Neural cell (in vitro differentiated cells): Measurements from ENCODE around the gene EFS. TPM values are rescaled to one million over a fixed set of nuclear protein-coding genes. Genes with fewer than 3 reads are reported as not detected.

Experiments
- H2AFZ ChIP-seq: fragments of 200-600, 300-800 bp; sonication (generic), shearing (Covaris generic); 2 replicates; pipeline ENCODE4 v1.6.0; 2014; ENCODE audit warnings: low read depth, mild to moderate bottlenecking, antibody characterized with exemption, low read length, moderate library complexity
- H3F3A ChIP-seq: fragments of 200-600 bp; shearing (Covaris generic); 2 replicates; pipeline ENCODE4 v1.6.1; 2016; ENCODE audit warnings: mild to moderate bottlenecking, moderate library complexity, mixed read lengths, antibody characterized with exemption, low read length; ENCODE audit not compliant: insufficient read depth, poor library complexity, severe bottlenecking
- H3K27ac ChIP-seq: fragments of 200-600, 300-800 bp; sonication (generic), shearing (Covaris generic); 2 replicates; pipeline ENCODE4 v1.5.1; 2014; ENCODE audit warnings: mild to moderate bottlenecking, low read length, moderate library complexity
- H3K27me3 ChIP-seq: fragments of 300-800, 200-600 bp; sonication (generic), shearing (Covaris generic); 2 replicates; pipeline ENCODE4 v1.6.0; 2014; ENCODE audit warnings: mild to moderate bottlenecking, low read depth, low read length, moderate library complexity; ENCODE audit not compliant: insufficient read depth
- H3K36me3 ChIP-seq: fragments of 300-800, 200-600 bp; sonication (generic), shearing (Covaris generic); 2 replicates; pipeline ENCODE4 v1.5.1; 2014; ENCODE audit warnings: mild to moderate bottlenecking, antibody characterized with exemption, low read length, moderate library complexity; ENCODE audit not compliant: insufficient read depth
- H3K4me2 ChIP-seq: fragments of 300-800, 200-600 bp; sonication (generic), shearing (Covaris generic); 2 replicates; pipeline ENCODE4 v1.6.0; 2014; ENCODE audit warnings: mild to moderate bottlenecking, low read length
- H3K4me3 ChIP-seq: fragments of 300-800, 200-600 bp; sonication (generic), shearing (Covaris generic); 2 replicates; pipeline ENCODE4 v1.5.1; 2014; ENCODE audit warnings: mild to moderate bottlenecking, low read length, moderate library complexity
- H3K79me2 ChIP-seq: fragments of 200-600 bp; shearing (Covaris generic); replicated peaks from 2 replicates; pipeline ENCODE4 v1.6.0; 2014; ENCODE audit warnings: mild to moderate bottlenecking, low read length, moderate library complexity; ENCODE audit not compliant: insufficient read depth
- H3K9ac ChIP-seq: fragments of 300-800, 200-600 bp; sonication (generic), shearing (Covaris generic); 2 replicates; pipeline ENCODE4 v1.6.1; 2016; ENCODE audit warnings: mild to moderate bottlenecking, low read length, mixed read lengths
- H3K9me2 ChIP-seq: fragments of 200-600 bp; shearing (Covaris generic); 2 replicates; pipeline ENCODE4 v1.6.1; 2016; ENCODE audit warnings: mild to moderate bottlenecking, low read length, mixed read lengths; ENCODE audit not compliant: insufficient read depth
- H3K9me3 ChIP-seq: fragments of 200-600, 300-800 bp; sonication (generic), shearing (Covaris generic); 2 replicates; pipeline ENCODE4 v1.6.1; 2016; ENCODE audit warnings: mild to moderate bottlenecking, mixed run types, low read length, moderate library complexity, mixed read lengths
- H4K20me1 ChIP-seq: fragments of 200-600 bp; shearing (Covaris generic); 2 replicates; pipeline ENCODE4 v1.6.1; 2016; ENCODE audit warnings: mild to moderate bottlenecking, mixed run types; ENCODE audit not compliant: insufficient read depth
- EP300 ChIP-seq: fragments of 450-650 bp; conservative IDR thresholded peaks from 2 replicates; pipeline ENCODE4 v1.6.1; 2014; ENCODE audit warnings: antibody characterized with exemption, mild to moderate bottlenecking, moderate library complexity; ENCODE audit not compliant: poor library complexity, severe bottlenecking
- EZH2 ChIP-seq: fragments of 200-600, 300-800 bp; shearing (Covaris generic), sonication (generic); IDR thresholded peaks from 2 replicates; pipeline ENCODE4 v1.6.1; 2014; ENCODE audit warnings: antibody characterized with exemption, low read length, borderline replicate concordance, mild to moderate bottlenecking; ENCODE audit not compliant: insufficient read depth, poor library complexity, severe bottlenecking
- MXI1 ChIP-seq: fragments of 450-650 bp; conservative IDR thresholded peaks from 2 replicates; pipeline ENCODE4 v1.6.1; 2014; ENCODE audit warnings: antibody characterized with exemption, mild to moderate bottlenecking; ENCODE audit not compliant: poor library complexity, severe bottlenecking
- POLR2AphosphoS5 ChIP-seq: IDR thresholded peaks from 2 replicates; pipeline ENCODE4 v1.6.1; 2012
- RAD21 ChIP-seq: fragments of 450-650 bp; conservative IDR thresholded peaks from 2 replicates; pipeline ENCODE4 v1.6.1; 2014; ENCODE audit warnings: antibody characterized with exemption, mild to moderate bottlenecking, moderate library complexity
- SMC3 ChIP-seq: fragments of 450-650 bp; conservative IDR thresholded peaks from 2 replicates; pipeline ENCODE4 v1.6.1; 2014; ENCODE audit warnings: antibody characterized with exemption, mild to moderate bottlenecking, moderate library complexity; ENCODE audit not compliant: poor library complexity
- TAF1 ChIP-seq: IDR thresholded peaks from 2 replicates; pipeline ENCODE4 v1.6.1; 2012; ENCODE audit warnings: low read depth
- polyA plus RNA-seq: library from polyadenylated mRNA; depleted of rRNA; stranded (reverse); fragments of >200 nt; gene quantifications from 2 replicates; pipeline ENCODE4 v1.2.3, GENCODE V29; 2014
- TF ChIP-seq, protein P1 (sequence below): IDR thresholded peaks from 2 replicates; pipeline ENCODE4 v1.6.1; 2012; ENCODE audit warnings: borderline replicate concordance
- TF ChIP-seq, protein P2 (sequence below): fragments of 450-650 bp; IDR thresholded peaks from 2 replicates; pipeline ENCODE4 v1.5.1; 2014; ENCODE audit warnings: antibody characterized with exemption, mild to moderate bottlenecking, moderate library complexity; ENCODE audit not compliant: poor library complexity, severe bottlenecking

The EFS gene
- polyA plus RNA-seq, 1 donor from 2014 or later = 0.48 TPM

GRCh38 chr14:23324993-23325392 lies 40.0 kb downstream of the EFS start:
- Histone ChIP-seq H3K27ac (no peak overlapping the region), H3K79me2 (peaks cover 23% of the 10 kb centered on the region), H3K36me3 (no peaks in the 10 kb centered on the region), H3K4me2 (no peak overlapping the region), H4K20me1 (no peaks in the 10 kb centered on the region), H3K9ac (peak overlapping the region; percentile 10), H3K9me2 (no peaks in the 10 kb centered on the region), H3K27me3 (no peaks in the 10 kb centered on the region), H3F3A (peaks cover 2% of the 10 kb centered on the region), H3K4me3 (no peak overlapping the region), H3K9me3 (no peaks in the 10 kb centered on the region), H2AFZ (no peak overlapping the region)
- TF ChIP-seq POLR2AphosphoS5 (no peak), MXI1 (no peak), EP300 (no peak), SMC3 (no peak), TAF1 (no peak), RAD21 (no peak), EZH2 (no peak)
- TF ChIP-seq, protein P1, sequence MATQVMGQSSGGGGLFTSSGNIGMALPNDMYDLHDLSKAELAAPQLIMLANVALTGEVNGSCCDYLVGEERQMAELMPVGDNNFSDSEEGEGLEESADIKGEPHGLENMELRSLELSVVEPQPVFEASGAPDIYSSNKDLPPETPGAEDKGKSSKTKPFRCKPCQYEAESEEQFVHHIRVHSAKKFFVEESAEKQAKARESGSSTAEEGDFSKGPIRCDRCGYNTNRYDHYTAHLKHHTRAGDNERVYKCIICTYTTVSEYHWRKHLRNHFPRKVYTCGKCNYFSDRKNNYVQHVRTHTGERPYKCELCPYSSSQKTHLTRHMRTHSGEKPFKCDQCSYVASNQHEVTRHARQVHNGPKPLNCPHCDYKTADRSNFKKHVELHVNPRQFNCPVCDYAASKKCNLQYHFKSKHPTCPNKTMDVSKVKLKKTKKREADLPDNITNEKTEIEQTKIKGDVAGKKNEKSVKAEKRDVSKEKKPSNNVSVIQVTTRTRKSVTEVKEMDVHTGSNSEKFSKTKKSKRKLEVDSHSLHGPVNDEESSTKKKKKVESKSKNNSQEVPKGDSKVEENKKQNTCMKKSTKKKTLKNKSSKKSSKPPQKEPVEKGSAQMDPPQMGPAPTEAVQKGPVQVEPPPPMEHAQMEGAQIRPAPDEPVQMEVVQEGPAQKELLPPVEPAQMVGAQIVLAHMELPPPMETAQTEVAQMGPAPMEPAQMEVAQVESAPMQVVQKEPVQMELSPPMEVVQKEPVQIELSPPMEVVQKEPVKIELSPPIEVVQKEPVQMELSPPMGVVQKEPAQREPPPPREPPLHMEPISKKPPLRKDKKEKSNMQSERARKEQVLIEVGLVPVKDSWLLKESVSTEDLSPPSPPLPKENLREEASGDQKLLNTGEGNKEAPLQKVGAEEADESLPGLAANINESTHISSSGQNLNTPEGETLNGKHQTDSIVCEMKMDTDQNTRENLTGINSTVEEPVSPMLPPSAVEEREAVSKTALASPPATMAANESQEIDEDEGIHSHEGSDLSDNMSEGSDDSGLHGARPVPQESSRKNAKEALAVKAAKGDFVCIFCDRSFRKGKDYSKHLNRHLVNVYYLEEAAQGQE = no peak
- TF ChIP-seq, protein P2, sequence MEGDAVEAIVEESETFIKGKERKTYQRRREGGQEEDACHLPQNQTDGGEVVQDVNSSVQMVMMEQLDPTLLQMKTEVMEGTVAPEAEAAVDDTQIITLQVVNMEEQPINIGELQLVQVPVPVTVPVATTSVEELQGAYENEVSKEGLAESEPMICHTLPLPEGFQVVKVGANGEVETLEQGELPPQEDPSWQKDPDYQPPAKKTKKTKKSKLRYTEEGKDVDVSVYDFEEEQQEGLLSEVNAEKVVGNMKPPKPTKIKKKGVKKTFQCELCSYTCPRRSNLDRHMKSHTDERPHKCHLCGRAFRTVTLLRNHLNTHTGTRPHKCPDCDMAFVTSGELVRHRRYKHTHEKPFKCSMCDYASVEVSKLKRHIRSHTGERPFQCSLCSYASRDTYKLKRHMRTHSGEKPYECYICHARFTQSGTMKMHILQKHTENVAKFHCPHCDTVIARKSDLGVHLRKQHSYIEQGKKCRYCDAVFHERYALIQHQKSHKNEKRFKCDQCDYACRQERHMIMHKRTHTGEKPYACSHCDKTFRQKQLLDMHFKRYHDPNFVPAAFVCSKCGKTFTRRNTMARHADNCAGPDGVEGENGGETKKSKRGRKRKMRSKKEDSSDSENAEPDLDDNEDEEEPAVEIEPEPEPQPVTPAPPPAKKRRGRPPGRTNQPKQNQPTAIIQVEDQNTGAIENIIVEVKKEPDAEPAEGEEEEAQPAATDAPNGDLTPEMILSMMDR = no peak

GRCh38 chr14:23324455-23324846 lies 40.5 kb downstream of the EFS start:
- Histone ChIP-seq H3K27ac (no peak overlapping the region), H3K9me2 (no peaks in the 10 kb centered on the region), H3K4me2 (no peak overlapping the region), H3K27me3 (no peaks in the 10 kb centered on the region), H3K9me3 (no peaks in the 10 kb centered on the region), H2AFZ (no peak overlapping the region), H3K4me3 (peak overlapping the region; percentile 76), H3K79me2 (peaks cover 23% of the 10 kb centered on the region), H4K20me1 (no peaks in the 10 kb centered on the region), H3K9ac (peak overlapping the region; percentile 10), H3K36me3 (no peaks in the 10 kb centered on the region), H3F3A (peaks cover 8% of the 10 kb centered on the region)
- TF ChIP-seq RAD21 (no peak), EZH2 (no peak), EP300 (no peak), SMC3 (no peak)
- TF ChIP-seq, protein P1 = no peak
